ENCODE measurements around the gene ATP10A. TPM values are rescaled to one million over a fixed set of nuclear protein-coding genes. Genes with fewer than 3 reads are reported as not detected.

The ATP10A gene
- total and polyA plus RNA-seq, 2 of the 8 experiments (the other 6 are each of a cell fraction or from before 2014, with no cell fraction given), result 2.0 to 2.8 TPM

DNA sequence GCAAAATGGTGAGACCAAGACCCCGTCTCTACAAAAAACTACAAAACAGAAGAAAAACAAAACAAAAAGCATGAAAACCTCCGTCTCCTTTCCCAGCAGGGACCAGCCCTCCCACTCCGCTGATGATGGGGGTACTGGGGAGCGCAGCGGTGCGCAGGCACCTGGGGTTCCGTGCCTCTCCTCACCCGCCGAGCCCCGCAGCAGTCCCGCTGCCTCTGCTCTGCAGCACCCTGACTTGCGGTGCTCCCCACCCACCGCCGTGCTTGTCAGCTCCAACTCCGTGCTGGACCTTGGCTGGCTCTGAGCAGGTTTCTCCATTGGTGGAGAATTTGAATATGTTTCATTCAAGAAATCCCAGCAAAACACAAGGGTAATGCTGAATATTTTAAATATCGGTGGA lies 46.7 kb upstream of the ATP10A start:
- Histone ChIP-seq H4K5ac (ENCODE audit: insufficient read length, low read depth, low read length) (no peak overlapping the region), H3K79me2 (ENCODE audit: control insufficient read depth in 1 of 2, insufficient read depth in 2 of 2, low read length in 2 of 2) (no peaks in the 10 kb centered on the region), H2BK5ac (ENCODE audit: low read depth, low read length) (no peak overlapping the region), H3K4me2 (ENCODE audit: insufficient read depth in 1 of 2, low read depth in 2 of 2, low read length in 2 of 2) (no peak overlapping the region), H3K79me1 (ENCODE audit: low read depth, low read length) (no peaks in the 10 kb centered on the region), H4K8ac (ENCODE audit: extremely low read depth, insufficient read depth, low read length) (peak overlapping the region; percentile 57; the same call in 1 of the 2 replicates), H2AK5ac (ENCODE audit: low read depth, low read length) (no peak overlapping the region), H2BK15ac (ENCODE audit: low read length) (no peak overlapping the region), H3K27ac (ENCODE audit: low read depth, low read length) (no peak overlapping the region), H3K27me3 (replicated peaks in 1 of 4; ENCODE audit: control insufficient read depth in 3 of 4, extremely low read depth in 1 of 4, insufficient read depth in 3 of 4, low read length in 3 of 4) (no peaks in the 10 kb centered on the region; a peak in 1 of 7 replicates), H3K56ac (replicated peaks; ENCODE audit: insufficient read length, low read depth, low read length) (no peak overlapping the region), H3K9ac (replicated peaks in 1 of 4; ENCODE audit: extremely low read depth in 1 of 4, low read depth in 3 of 4, low read length in 3 of 4) (no peak overlapping the region), H3K36me3 (ENCODE audit: control insufficient read depth in 2 of 4, insufficient read depth in 4 of 4, low read length in 3 of 4) (no peaks in the 10 kb centered on the region), H3K4me3 (ENCODE audit: extremely low read depth in 1 of 4, insufficient read depth in 2 of 4, low read depth in 3 of 4, low read length in 4 of 4) (no peak overlapping the region), H3K9me3 (ENCODE audit: insufficient read depth in 2 of 2, low read depth in 1 of 2, low read length in 1 of 2) (no peaks in the 10 kb centered on the region), H4K91ac (replicated peaks; ENCODE audit: insufficient read length, low read length) (no peak overlapping the region), H2BK120ac (replicated peaks; ENCODE audit: low read depth, low read length) (no peak overlapping the region), H4K20me1 (replicated peaks in 1 of 2; ENCODE audit: control insufficient read depth in 1 of 2, insufficient read depth in 2 of 2, low read length in 2 of 2) (no peaks in the 10 kb centered on the region), H3K14ac (ENCODE audit: insufficient read length) (no peak overlapping the region), H3K4me1 (replicated peaks in 1 of 4; ENCODE audit: control insufficient read depth in 3 of 4, insufficient read depth in 4 of 4, low read length in 3 of 4) (no peaks in the 10 kb centered on the region), H2BK20ac (ENCODE audit: low read length) (no peak overlapping the region), H3K23me2 (ENCODE audit: low read depth, low read length) (no peaks in the 10 kb centered on the region), H3K18ac (ENCODE audit: extremely low read depth, low read length) (no peak overlapping the region), H3K4ac (replicated peaks; ENCODE audit: insufficient read length, low read depth, low read length) (no peak overlapping the region), H2AFZ (ENCODE audit: low read length) (0 out of 2 replicates have a peak overlapping the region, but pooled peaks have one; percentile 30), H2BK12ac (ENCODE audit: low read depth, low read length) (no peak overlapping the region), H3K23ac (ENCODE audit: insufficient read length) (no peak overlapping the region)
- TF ChIP-seq POU5F1 (IDR thresholded peaks at IDR 0.05; ENCODE audit: low read depth, low read length), result no peak
- no peak for TF ChIP-seq HDAC6 (IDR thresholded peaks at IDR 0.05; ENCODE audit: low read depth, low read length)
- TF ChIP-seq KDM5A (IDR thresholded peaks at IDR 0.05; ENCODE audit: low read length), result no peak
- no peak for TF ChIP-seq CEBPB (IDR thresholded peaks at IDR 0.05; ENCODE audit: low read depth, low read length)
- no peak for TF ChIP-seq KDM1A (IDR thresholded peaks at IDR 0.05; ENCODE audit: borderline replicate concordance, low read length)
- TF ChIP-seq CBX5 (IDR thresholded peaks at IDR 0.05; ENCODE audit: low read depth, low read length), result no peak
- no peak for TF ChIP-seq TCF12 (IDR thresholded peaks at IDR 0.05; ENCODE audit: low read depth, low read length)
- TF ChIP-seq RNF2 (IDR thresholded peaks at IDR 0.05; ENCODE audit: borderline replicate concordance, low read depth, low read length, missing control alignments, poor library complexity, severe bottlenecking), result no peak
- DNase-seq (ENCODE audit: low read depth in 1 of 2, low spot score in 2 of 2), result no peak
- ChIA-PET CTCF (ENCODE audit: partially characterized antibody) (interaction anchor here (1.4 kb wide), 1 partner anchor 126 kb away, joined by 5 read pairs; no protein-coding TSS in a partner anchor), POLR2A (ENCODE audit: partially characterized antibody) (no interaction called here)
- FAIRE-seq, result no peak
- 95% methylated on average over 16 of the region's 16 CpGs; no CpG with 5 or more reads in 1 of the 2 experiments for WGBS, 2 experiments (ENCODE audit: extremely low coverage in 1 of 2, insufficient coverage in 1 of 2, insufficient read length in 1 of 2, insufficient replicate concordance in 2 of 2, low coverage in 1 of 2, low lambda C conversion rate in 2 of 2, missing lambda C conversion rate in 1 of 2)

Data from H1 (cell line).